Effector memory CD4-positive, alpha-beta T cell (primary cell): ENCODE results near the gene L3MBTL1.
A peak's percentile ranks its signal among the peaks of the same experiment; 100 is the strongest.

Experiments
- DNase-seq, 3 donors: peaks; one replicate each; pipeline ENCODE4 v3.0.0-alpha.2; 2020
- H3K27ac ChIP-seq: 2 replicates; pipeline ENCODE4 v1.7.0; 2013; ENCODE audit warnings: mild to moderate bottlenecking, low read length, moderate library complexity; ENCODE audit not compliant: insufficient read depth, poor library complexity, severe bottlenecking
- H3K27me3 ChIP-seq: replicated peaks from 2 replicates; pipeline ENCODE4 v1.7.0; 2013; ENCODE audit warnings: mild to moderate bottlenecking, low read length; ENCODE audit not compliant: insufficient read depth, control insufficient read depth, poor library complexity, severe bottlenecking
- H3K36me3 ChIP-seq: 2 replicates; pipeline ENCODE4 v1.7.0; 2013; ENCODE audit warnings: mild to moderate bottlenecking, low read length, moderate library complexity; ENCODE audit not compliant: control insufficient read depth, insufficient read depth
- H3K4me1 ChIP-seq: 2 replicates; pipeline ENCODE4 v1.7.0; 2013; ENCODE audit warnings: low read length, mild to moderate bottlenecking; ENCODE audit not compliant: control insufficient read depth, insufficient read depth, poor library complexity, severe bottlenecking
- H3K4me3 ChIP-seq: 2 replicates; pipeline ENCODE4 v1.7.0; 2013; ENCODE audit warnings: low read length, low read depth, mild to moderate bottlenecking; ENCODE audit not compliant: insufficient read depth, poor library complexity, severe bottlenecking
- H3K9me3 ChIP-seq: 2 replicates; pipeline ENCODE4 v1.7.0; 2013; ENCODE audit warnings: mild to moderate bottlenecking, low read length, moderate library complexity; ENCODE audit not compliant: control insufficient read depth
- total RNA-seq, 3 donors: gene quantifications; one replicate each; lab custom pipeline; 2026; lab: John Stamatoyannopoulos, UW

The L3MBTL1 gene
- 7.0 to 11.0 (median 7.1) reads per million in 3 donors for total RNA-seq

DNA sequence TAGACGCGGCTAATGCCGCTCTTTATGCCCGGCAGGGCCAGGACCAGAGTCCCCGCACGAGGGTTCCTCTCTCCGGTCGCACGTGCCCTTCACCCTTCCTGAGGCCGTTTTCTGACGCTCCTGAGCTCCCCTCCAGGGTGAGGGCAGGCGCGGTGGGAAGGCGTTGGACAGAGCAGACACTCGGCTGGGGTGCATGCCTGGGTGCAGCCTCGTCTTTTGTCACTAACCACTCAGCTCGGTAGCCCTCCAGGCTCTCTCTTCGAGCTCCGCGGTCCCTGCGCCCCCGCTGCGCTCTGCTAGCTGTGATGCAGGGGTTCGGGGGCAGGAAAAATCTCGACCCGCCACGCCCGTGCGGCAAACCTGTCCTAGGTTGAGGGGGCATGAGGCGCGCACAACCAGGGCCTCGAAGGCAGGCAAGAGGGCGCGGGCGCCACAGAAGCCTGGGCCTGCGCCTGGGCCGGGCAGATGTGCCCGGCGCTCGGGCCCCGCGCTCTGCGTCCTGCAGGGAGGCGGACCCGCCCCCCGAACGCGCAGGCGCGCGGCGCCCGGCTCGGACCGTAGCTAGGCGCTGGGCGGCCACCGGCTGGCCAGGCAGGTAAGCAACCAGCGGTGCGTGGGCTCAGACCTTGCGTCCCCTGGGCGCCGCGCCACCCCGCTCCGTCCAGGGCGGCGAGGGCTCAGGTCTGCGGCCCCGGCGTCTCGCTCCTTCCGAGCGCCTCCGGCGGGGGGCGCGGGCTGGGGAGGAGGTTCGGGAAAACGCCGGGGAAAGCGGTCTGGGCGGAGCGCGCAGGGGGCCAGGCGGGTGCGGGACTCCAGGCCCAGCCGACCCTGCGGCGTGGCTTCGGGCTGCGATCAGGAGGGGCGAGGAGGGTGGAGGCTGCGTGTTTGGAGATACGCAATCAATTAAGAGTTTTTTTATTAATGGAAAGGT lies at the start of gene L3MBTL1:
TSS of gene L3MBTL1 (plus strand) at position 548 of the 931 bp plus-strand sequence. CDS start 5,807 bp downstream, outside the sequence.
- no peak for DNase-seq
- Histone ChIP-seq H3K9me3 (no peaks in the 10 kb centered on the region), H3K4me1 (peaks cover 3% of the 10 kb centered on the region), H3K36me3 (no peaks in the 10 kb centered on the region), H3K27me3 (peaks cover 4% of the 10 kb centered on the region), H3K27ac (no peak within 1 kb of the TSS), H3K4me3 (peak within 1 kb of the TSS; percentile 59)

- peak overlapping the region; percentile 92 for H3K4me3 ChIP-seq
- H3K9me3 ChIP-seq = no peaks in the 10 kb centered on the region
- no peaks in the 10 kb centered on the region for H3K27me3 ChIP-seq
- peak overlapping the region; percentile 100 for H3K27ac ChIP-seq
- H3K4me1 ChIP-seq = peaks cover 17% of the 10 kb centered on the region
- peaks cover 45% of the 10 kb centered on the region for H3K36me3 ChIP-seq
- DNase-seq = no peak
Measured at GRCh38 chr20:43458422-43458924, 49.0 kb upstream of the L3MBTL1 start.

GRCh38 chr20:43459022-43459942 lies 48.2 kb upstream of the L3MBTL1 start:
- Histone ChIP-seq H3K4me1 (peaks cover 17% of the 10 kb centered on the region), H3K4me3 (peak overlapping the region; percentile 92), H3K9me3 (no peaks in the 10 kb centered on the region), H3K36me3 (peaks cover 52% of the 10 kb centered on the region), H3K27ac (peak overlapping the region; percentile 100), H3K27me3 (no peaks in the 10 kb centered on the region)
- no peak for DNase-seq

- Histone ChIP-seq H3K27ac (no peak overlapping the region), H3K4me3 (no peak overlapping the region), H3K27me3 (no peaks in the 10 kb centered on the region), H3K4me1 (peaks cover 17% of the 10 kb centered on the region), H3K36me3 (peaks cover 61% of the 10 kb centered on the region), H3K9me3 (no peaks in the 10 kb centered on the region)
- DNase-seq = no peak
Measured at GRCh38 chr20:43460172-43460829, 47.2 kb upstream of the L3MBTL1 start.

- H3K36me3 ChIP-seq = peaks cover 66% of the 10 kb centered on the region
- H3K27ac ChIP-seq = no peak overlapping the region
- H3K27me3 ChIP-seq = no peaks in the 10 kb centered on the region
- no peaks in the 10 kb centered on the region for H3K9me3 ChIP-seq
- no peak overlapping the region for H3K4me3 ChIP-seq
- peaks cover 17% of the 10 kb centered on the region for H3K4me1 ChIP-seq
- DNase-seq = no peak
Measured at GRCh38 chr20:43460830-43461200, 46.7 kb upstream of the L3MBTL1 start.

GRCh38 chr20:43461894-43462659 lies 45.4 kb upstream of the L3MBTL1 start:
- Histone ChIP-seq H3K9me3 (no peaks in the 10 kb centered on the region), H3K27me3 (no peaks in the 10 kb centered on the region), H3K4me3 (no peak overlapping the region), H3K36me3 (peaks cover 74% of the 10 kb centered on the region), H3K27ac (no peak overlapping the region), H3K4me1 (peaks cover 11% of the 10 kb centered on the region)
- DNase-seq = no peak

- Histone ChIP-seq H3K36me3 (peaks cover 73% of the 10 kb centered on the region), H3K27me3 (no peaks in the 10 kb centered on the region), H3K4me3 (no peak overlapping the region), H3K4me1 (peaks cover 10% of the 10 kb centered on the region), H3K9me3 (no peaks in the 10 kb centered on the region), H3K27ac (no peak overlapping the region)
- DNase-seq = no peak
Measured at GRCh38 chr20:43462660-43463526, 44.6 kb upstream of the L3MBTL1 start.

- Histone ChIP-seq H3K27me3 (no peaks in the 10 kb centered on the region), H3K36me3 (peaks cover 71% of the 10 kb centered on the region), H3K27ac (no peak overlapping the region), H3K4me1 (peaks cover 10% of the 10 kb centered on the region), H3K4me3 (no peak overlapping the region), H3K9me3 (no peaks in the 10 kb centered on the region)
- DNase-seq = no peak
Measured at GRCh38 chr20:43463527-43464218, 43.8 kb upstream of the L3MBTL1 start.
